22Rv1 (cell line): ENCODE results near the gene NF1.

Source experiments
- CTCF ChIP-seq: fragments of 450-650 bp; IDR thresholded peaks from 2 replicates; pipeline ENCODE4 v1.5.1; 2017; ENCODE audit warnings: mild to moderate bottlenecking
- ZFX ChIP-seq: fragments of 450-650 bp; IDR thresholded peaks from 2 replicates; pipeline ENCODE4 v1.6.1; 2017; ENCODE audit warnings: antibody characterized with exemption, borderline replicate concordance

- TF ChIP-seq CTCF, result no peak
- TF ChIP-seq ZFX, result no peak
Measured at GRCh38 chr17:31320241-31320640, 225.5 kb downstream of the NF1 start.
